WTC11 (cell line): ENCODE results near the gene EPHB6. TPM values are rescaled to one million over a fixed set of nuclear protein-coding genes. Genes with fewer than 3 reads are reported as not detected.

ENCODE experiments used
- ATAC-seq: fragments of 200-7000 bp; cut with Tn5 transposase; 2 replicates; pipeline ENCODE4 v1.10.0; 2021; ENCODE audit warnings: mild to moderate bottlenecking, moderate library complexity
- CTCF ChIA-PET: fragments of 300-600 bp; sonication (Branson Sonifier 250); formaldehyde crosslinking; loops from one replicate; lab custom pipeline; 2021; ENCODE audit warnings: antibody characterized with exemption; lab: Charles Lee
- POLR2A ChIA-PET: fragments of 350-600 bp; sonication (Branson Sonifier 250); formaldehyde crosslinking; loops from one replicate; lab custom pipeline; 2021; ENCODE audit warnings: antibody characterized with exemption; lab: Charles Lee
- DNase-seq: peaks from one replicate; pipeline ENCODE4 v3.0.0; 2021; ENCODE audit warnings: low spot score
- H3K27ac Mint-ChIP-seq: 2 replicates; pipeline ENCODE4 v1.8.0; 2021; ENCODE audit warnings: mixed read lengths
- H3K27me3 Mint-ChIP-seq: 2 replicates; pipeline ENCODE4 v1.8.0; 2021; ENCODE audit warnings: low read depth, mild to moderate bottlenecking, moderate library complexity, mixed read lengths
- H3K36me3 Mint-ChIP-seq: 2 replicates; pipeline ENCODE4 v1.8.0; 2021; ENCODE audit warnings: mixed read lengths
- H3K4me1 Mint-ChIP-seq: 2 replicates; pipeline ENCODE4 v1.8.0; 2022; ENCODE audit warnings: mixed read lengths
- H3K4me3 Mint-ChIP-seq: 2 replicates; pipeline ENCODE4 v1.8.0; 2021; ENCODE audit warnings: mild to moderate bottlenecking, moderate library complexity, mixed read lengths
- H3K9me3 Mint-ChIP-seq: 2 replicates; pipeline ENCODE4 v1.8.0; 2021; ENCODE audit warnings: mixed read lengths
- FOXJ3 ChIP-seq: sonication (generic); formaldehyde crosslinking; IDR thresholded peaks from 2 replicates; pipeline ENCODE4 v1.9.0; 2021; ENCODE audit warnings: missing genetic modification reagents, mild to moderate bottlenecking, borderline replicate concordance
- FOXK1 ChIP-seq: sonication (generic); formaldehyde crosslinking; IDR thresholded peaks from 2 replicates; pipeline ENCODE4 v1.8.0; 2022; ENCODE audit warnings: mild to moderate bottlenecking, moderate library complexity, missing genetic modification reagents
- IRF1 ChIP-seq: sonication (generic); formaldehyde crosslinking; IDR thresholded peaks from 2 replicates; pipeline ENCODE4 v1.8.0; 2023; ENCODE audit warnings: missing genetic modification reagents
- MXD4 ChIP-seq: fragments of 250-450 bp; sonication (Bioruptor Pico); IDR thresholded peaks from 2 replicates; pipeline ENCODE4 v1.8.0; 2021; ENCODE audit warnings: mild to moderate bottlenecking, moderate library complexity, borderline replicate concordance
- MYBL2 ChIP-seq: sonication (generic); formaldehyde crosslinking; IDR thresholded peaks from 2 replicates; pipeline ENCODE4 v1.8.1; 2023; ENCODE audit warnings: mild to moderate bottlenecking, moderate library complexity, missing genetic modification reagents
- OVOL2 ChIP-seq: fragments of 250-450 bp; sonication (Bioruptor Pico); IDR thresholded peaks from 2 replicates; pipeline ENCODE4 v1.9.0; 2021; ENCODE audit warnings: mild to moderate bottlenecking, borderline replicate concordance
- STAT6 ChIP-seq: sonication (generic); formaldehyde crosslinking; conservative IDR thresholded peaks from 2 replicates; pipeline ENCODE4 v1.8.1; 2023; ENCODE audit warnings: mild to moderate bottlenecking, low read depth, missing genetic modification reagents, moderate library complexity
- TEAD1 ChIP-seq: sonication (generic); formaldehyde crosslinking; IDR thresholded peaks from 2 replicates; pipeline ENCODE4 v1.8.0; 2022; ENCODE audit warnings: mild to moderate bottlenecking, missing genetic modification reagents
- TP53 ChIP-seq: sonication (generic); formaldehyde crosslinking; IDR thresholded peaks from 2 replicates; pipeline ENCODE4 v1.8.1; 2023; ENCODE audit warnings: mild to moderate bottlenecking, missing genetic modification reagents
- ZBTB21 ChIP-seq: sonication (generic); formaldehyde crosslinking; IDR thresholded peaks from 2 replicates; pipeline ENCODE4 v1.8.1; 2023; ENCODE audit warnings: mild to moderate bottlenecking, missing genetic modification reagents, borderline replicate concordance
- ZNF219 ChIP-seq: sonication (generic); formaldehyde crosslinking; IDR thresholded peaks from 2 replicates; pipeline ENCODE4 v1.8.0; 2023; ENCODE audit warnings: missing genetic modification reagents, mild to moderate bottlenecking, borderline replicate concordance
- ZNF232 ChIP-seq: sonication (generic); formaldehyde crosslinking; IDR thresholded peaks from 2 replicates; pipeline ENCODE4 v1.8.0; 2022; ENCODE audit warnings: mild to moderate bottlenecking, missing genetic modification reagents
- ZNF281 ChIP-seq: sonication (generic); formaldehyde crosslinking; IDR thresholded peaks from 2 replicates; pipeline ENCODE4 v1.8.0; 2023; ENCODE audit warnings: mild to moderate bottlenecking, missing genetic modification reagents
- ZNF317 ChIP-seq: sonication (generic); formaldehyde crosslinking; IDR thresholded peaks from 2 replicates; pipeline ENCODE4 v1.8.1; 2023; ENCODE audit warnings: low read depth, mild to moderate bottlenecking, moderate library complexity, missing genetic modification reagents, borderline replicate concordance
- ZNF416 ChIP-seq: fragments of 250-450 bp; sonication (Bioruptor Pico); IDR thresholded peaks from 2 replicates; pipeline ENCODE4 v1.9.0; 2021; ENCODE audit warnings: mild to moderate bottlenecking, inconsistent platforms
- ZNF423 ChIP-seq: fragments of 250-450 bp; sonication (Bioruptor Pico); IDR thresholded peaks from 2 replicates; pipeline ENCODE4 v2.1.2; 2022; ENCODE audit warnings: mild to moderate bottlenecking, moderate library complexity
- total RNA-seq: library from RNA; stranded (reverse); gene quantifications from 3 replicates; pipeline ENCODE4 v1.2.3, GENCODE V29; 2021
- TF ChIP-seq, protein P1 (sequence below): sonication (generic); formaldehyde crosslinking; IDR thresholded peaks from 2 replicates; pipeline ENCODE4 v1.8.0; 2022; ENCODE audit warnings: mild to moderate bottlenecking, missing genetic modification reagents
- TF ChIP-seq, protein P2 (sequence below): fragments of 250-450 bp; sonication (Bioruptor Pico); IDR thresholded peaks from 2 replicates; pipeline ENCODE4 v1.9.0; 2021; ENCODE audit warnings: mild to moderate bottlenecking
- TF ChIP-seq, protein P3 (sequence below): sonication (generic); formaldehyde crosslinking; IDR thresholded peaks from 2 replicates; pipeline ENCODE4 v1.8.0; 2022; ENCODE audit warnings: mild to moderate bottlenecking, missing genetic modification reagents
- TF ChIP-seq, protein P4 (sequence below): sonication (generic); formaldehyde crosslinking; conservative IDR thresholded peaks from 2 replicates; pipeline ENCODE4 v1.8.1; 2022; ENCODE audit warnings: mild to moderate bottlenecking, missing genetic modification reagents
- TF ChIP-seq, protein P5 (sequence below): fragments of 250-450 bp; sonication (Bioruptor Pico); IDR thresholded peaks from 2 replicates; pipeline ENCODE4 v1.9.0; 2021; ENCODE audit warnings: mild to moderate bottlenecking, borderline replicate concordance

EPHB6 gene
- total RNA-seq, 1 experiment from 2014 or later: 15.1 TPM

DNA sequence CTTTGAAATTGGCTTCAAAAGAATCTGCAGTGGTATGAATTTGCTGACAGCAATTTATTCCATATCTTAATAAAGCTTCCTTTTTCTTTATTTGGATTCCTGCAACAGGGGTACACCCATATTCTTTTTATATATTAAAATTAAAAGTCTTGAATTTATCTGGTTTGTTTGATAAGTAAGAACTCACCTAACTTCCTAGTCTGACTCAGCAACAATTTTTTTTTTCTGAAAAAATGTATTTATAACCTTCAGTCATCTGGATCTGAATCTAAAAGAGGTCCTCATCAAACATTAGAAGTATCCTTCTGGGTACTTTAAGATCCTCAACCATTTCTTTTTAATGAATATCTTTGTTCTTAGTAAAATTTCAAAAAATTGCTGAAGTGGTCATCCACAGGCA lies 4.5 kb downstream of the EPHB6 start:
- POLR2A ChIA-PET: no interaction called here
- no peak overlapping the region for H3K27ac Mint-ChIP-seq
- no peaks in the 10 kb centered on the region for H3K36me3 Mint-ChIP-seq
- TF ChIP-seq ZNF423 (CRISPR knock-in tag) (no peak), FOXJ3 (CRISPR knock-in tag) (no peak), FOXK1 (no peak), OVOL2 (CRISPR knock-in tag) (no peak), TEAD1 (CRISPR knock-in tag) (no peak), MXD4 (CRISPR knock-in tag) (no peak), ZNF416 (CRISPR knock-in tag) (no peak), IRF1 (CRISPR knock-in tag) (no peak), ZNF281 (CRISPR knock-in tag) (no peak), ZNF219 (CRISPR knock-in tag) (no peak), TP53 (CRISPR knock-in tag) (no peak), MYBL2 (no peak)
- TF ChIP-seq, protein P1, sequence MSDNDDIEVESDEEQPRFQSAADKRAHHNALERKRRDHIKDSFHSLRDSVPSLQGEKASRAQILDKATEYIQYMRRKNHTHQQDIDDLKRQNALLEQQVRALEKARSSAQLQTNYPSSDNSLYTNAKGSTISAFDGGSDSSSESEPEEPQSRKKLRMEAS (CRISPR knock-in tag): no peak
- TF ChIP-seq, protein P2, sequence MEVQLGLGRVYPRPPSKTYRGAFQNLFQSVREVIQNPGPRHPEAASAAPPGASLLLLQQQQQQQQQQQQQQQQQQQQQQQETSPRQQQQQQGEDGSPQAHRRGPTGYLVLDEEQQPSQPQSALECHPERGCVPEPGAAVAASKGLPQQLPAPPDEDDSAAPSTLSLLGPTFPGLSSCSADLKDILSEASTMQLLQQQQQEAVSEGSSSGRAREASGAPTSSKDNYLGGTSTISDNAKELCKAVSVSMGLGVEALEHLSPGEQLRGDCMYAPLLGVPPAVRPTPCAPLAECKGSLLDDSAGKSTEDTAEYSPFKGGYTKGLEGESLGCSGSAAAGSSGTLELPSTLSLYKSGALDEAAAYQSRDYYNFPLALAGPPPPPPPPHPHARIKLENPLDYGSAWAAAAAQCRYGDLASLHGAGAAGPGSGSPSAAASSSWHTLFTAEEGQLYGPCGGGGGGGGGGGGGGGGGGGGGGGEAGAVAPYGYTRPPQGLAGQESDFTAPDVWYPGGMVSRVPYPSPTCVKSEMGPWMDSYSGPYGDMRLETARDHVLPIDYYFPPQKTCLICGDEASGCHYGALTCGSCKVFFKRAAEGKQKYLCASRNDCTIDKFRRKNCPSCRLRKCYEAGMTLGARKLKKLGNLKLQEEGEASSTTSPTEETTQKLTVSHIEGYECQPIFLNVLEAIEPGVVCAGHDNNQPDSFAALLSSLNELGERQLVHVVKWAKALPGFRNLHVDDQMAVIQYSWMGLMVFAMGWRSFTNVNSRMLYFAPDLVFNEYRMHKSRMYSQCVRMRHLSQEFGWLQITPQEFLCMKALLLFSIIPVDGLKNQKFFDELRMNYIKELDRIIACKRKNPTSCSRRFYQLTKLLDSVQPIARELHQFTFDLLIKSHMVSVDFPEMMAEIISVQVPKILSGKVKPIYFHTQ (CRISPR knock-in tag): no peak
- TF ChIP-seq, protein P3, sequence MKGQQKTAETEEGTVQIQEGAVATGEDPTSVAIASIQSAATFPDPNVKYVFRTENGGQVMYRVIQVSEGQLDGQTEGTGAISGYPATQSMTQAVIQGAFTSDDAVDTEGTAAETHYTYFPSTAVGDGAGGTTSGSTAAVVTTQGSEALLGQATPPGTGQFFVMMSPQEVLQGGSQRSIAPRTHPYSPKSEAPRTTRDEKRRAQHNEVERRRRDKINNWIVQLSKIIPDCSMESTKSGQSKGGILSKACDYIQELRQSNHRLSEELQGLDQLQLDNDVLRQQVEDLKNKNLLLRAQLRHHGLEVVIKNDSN (CRISPR knock-in tag): no peak
- TF ChIP-seq, protein P4, sequence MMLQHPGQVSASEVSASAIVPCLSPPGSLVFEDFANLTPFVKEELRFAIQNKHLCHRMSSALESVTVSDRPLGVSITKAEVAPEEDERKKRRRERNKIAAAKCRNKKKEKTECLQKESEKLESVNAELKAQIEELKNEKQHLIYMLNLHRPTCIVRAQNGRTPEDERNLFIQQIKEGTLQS (CRISPR knock-in tag): no peak
- TF ChIP-seq, all 79 proteins: peak for 0
- Mint-ChIP-seq H3K4me3 (no peak overlapping the region), H3K27me3 (peaks cover 17% of the 10 kb centered on the region), H3K9me3 (no peaks in the 10 kb centered on the region), H3K4me1 (peaks cover 39% of the 10 kb centered on the region)
- CTCF ChIA-PET: interaction anchor here (1.5 kb wide), 1 partner anchor 76 kb away, joined by 3 read pairs; no protein-coding TSS in a partner anchor
- ATAC-seq (no peak), DNase-seq (no peak)

DNA sequence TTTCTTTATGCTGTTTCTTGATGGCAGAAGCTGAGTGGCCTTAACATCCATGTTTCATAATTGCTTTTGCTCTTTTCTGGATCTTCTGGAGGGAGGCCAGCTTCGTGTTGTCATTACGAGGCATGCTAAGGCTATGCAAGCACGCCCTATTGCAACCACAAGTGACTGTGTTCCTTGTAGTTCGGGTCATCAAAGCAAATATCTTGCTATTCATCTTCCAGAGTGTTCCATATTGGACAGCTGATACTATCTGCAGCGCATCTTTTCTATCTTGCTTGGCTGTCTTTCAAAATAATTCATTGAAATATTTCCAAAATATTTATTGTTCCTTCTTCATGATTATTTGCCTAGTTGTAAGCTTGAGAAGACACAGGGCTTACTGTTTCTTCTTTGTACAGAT lies 5.0 kb downstream of the EPHB6 start:
- POLR2A ChIA-PET: no interaction called here
- TF ChIP-seq ZNF317 (CRISPR knock-in tag): no peak
- TF ChIP-seq ZNF232 (CRISPR knock-in tag): no peak
- TF ChIP-seq, protein P5, sequence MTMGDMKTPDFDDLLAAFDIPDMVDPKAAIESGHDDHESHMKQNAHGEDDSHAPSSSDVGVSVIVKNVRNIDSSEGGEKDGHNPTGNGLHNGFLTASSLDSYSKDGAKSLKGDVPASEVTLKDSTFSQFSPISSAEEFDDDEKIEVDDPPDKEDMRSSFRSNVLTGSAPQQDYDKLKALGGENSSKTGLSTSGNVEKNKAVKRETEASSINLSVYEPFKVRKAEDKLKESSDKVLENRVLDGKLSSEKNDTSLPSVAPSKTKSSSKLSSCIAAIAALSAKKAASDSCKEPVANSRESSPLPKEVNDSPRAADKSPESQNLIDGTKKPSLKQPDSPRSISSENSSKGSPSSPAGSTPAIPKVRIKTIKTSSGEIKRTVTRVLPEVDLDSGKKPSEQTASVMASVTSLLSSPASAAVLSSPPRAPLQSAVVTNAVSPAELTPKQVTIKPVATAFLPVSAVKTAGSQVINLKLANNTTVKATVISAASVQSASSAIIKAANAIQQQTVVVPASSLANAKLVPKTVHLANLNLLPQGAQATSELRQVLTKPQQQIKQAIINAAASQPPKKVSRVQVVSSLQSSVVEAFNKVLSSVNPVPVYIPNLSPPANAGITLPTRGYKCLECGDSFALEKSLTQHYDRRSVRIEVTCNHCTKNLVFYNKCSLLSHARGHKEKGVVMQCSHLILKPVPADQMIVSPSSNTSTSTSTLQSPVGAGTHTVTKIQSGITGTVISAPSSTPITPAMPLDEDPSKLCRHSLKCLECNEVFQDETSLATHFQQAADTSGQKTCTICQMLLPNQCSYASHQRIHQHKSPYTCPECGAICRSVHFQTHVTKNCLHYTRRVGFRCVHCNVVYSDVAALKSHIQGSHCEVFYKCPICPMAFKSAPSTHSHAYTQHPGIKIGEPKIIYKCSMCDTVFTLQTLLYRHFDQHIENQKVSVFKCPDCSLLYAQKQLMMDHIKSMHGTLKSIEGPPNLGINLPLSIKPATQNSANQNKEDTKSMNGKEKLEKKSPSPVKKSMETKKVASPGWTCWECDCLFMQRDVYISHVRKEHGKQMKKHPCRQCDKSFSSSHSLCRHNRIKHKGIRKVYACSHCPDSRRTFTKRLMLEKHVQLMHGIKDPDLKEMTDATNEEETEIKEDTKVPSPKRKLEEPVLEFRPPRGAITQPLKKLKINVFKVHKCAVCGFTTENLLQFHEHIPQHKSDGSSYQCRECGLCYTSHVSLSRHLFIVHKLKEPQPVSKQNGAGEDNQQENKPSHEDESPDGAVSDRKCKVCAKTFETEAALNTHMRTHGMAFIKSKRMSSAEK (CRISPR knock-in tag): no peak
- no peak for TF ChIP-seq STAT6 (CRISPR knock-in tag)
- no peak for TF ChIP-seq ZNF219 (CRISPR knock-in tag)
- no peak for TF ChIP-seq ZBTB21

More for the DNA sequence above, 5.0 kb downstream of the EPHB6 start:
- Mint-ChIP-seq H3K36me3 (no peaks in the 10 kb centered on the region), H3K4me3 (no peak overlapping the region), H3K9me3 (no peaks in the 10 kb centered on the region), H3K27ac (no peak overlapping the region), H3K4me1 (peaks cover 41% of the 10 kb centered on the region), H3K27me3 (peaks cover 17% of the 10 kb centered on the region)
- DNase-seq (no peak), ATAC-seq (no peak)
- CTCF ChIA-PET: interaction anchor here (0.7 to 1.5 kb wide), 3 partner anchors 77 to 355 kb away, joined by 3 to 5 read pairs (median 3); no protein-coding TSS in a partner anchor
